Esophagus squamous epithelium (tissue), 4 donors: ENCODE measurements around the gene DYNC1LI1.

Source experiments
- POLR2A ChIP-seq, 4 donors: fragments of 450-650 bp; IDR thresholded peaks; one replicate each; pipeline ENCODE4 v1.6.1; 2017; ENCODE audit warnings: antibody characterized with exemption in 4 of 4, mild to moderate bottlenecking in 4 of 4, moderate library complexity in 3 of 4
- TF ChIP-seq, protein P1 (sequence below), 6 experiments: fragments of 450-650 bp in 4 of 6; fragments of 200-600 bp in 2 of 6; sonication (generic) in 2 of 6; IDR thresholded peaks; one replicate each; pipeline ENCODE4 v1.5.1; 2016 to 2019; ENCODE audit warnings: antibody characterized with exemption in 6 of 6, mild to moderate bottlenecking in 4 of 6, moderate library complexity in 4 of 6

DNA sequence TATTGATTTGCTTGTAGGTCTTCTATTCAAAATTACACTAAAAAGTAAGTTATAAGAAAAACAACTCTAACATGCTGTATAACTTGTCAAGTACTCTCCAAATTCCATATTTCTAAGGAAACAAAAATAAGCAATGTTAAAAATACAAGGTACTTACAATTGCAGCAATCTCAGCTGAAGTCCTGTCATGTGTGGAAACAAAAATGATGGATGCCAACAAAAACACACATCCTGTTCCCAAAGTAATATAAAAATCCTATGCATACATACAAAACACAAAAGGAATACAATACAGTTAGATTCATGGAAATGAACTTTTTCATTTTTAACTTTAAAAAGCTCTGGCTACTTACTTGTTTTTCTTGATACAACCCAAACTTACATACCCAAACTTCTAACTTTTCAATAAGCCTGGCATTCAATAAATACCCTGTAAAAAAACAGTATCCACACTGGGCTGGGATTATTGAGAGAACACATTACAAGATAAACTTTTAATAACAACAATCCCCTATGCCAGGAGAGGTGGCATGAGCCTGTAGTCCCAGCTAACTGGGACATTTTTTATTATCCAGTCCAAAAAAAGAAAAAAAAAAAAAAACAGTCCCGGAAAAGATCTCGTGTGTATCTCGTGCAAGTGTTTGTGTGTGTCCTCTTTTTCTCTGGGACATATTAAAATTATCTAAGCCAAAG, 82.7 kb downstream of the DYNC1LI1 start:
- TF ChIP-seq, protein P1, sequence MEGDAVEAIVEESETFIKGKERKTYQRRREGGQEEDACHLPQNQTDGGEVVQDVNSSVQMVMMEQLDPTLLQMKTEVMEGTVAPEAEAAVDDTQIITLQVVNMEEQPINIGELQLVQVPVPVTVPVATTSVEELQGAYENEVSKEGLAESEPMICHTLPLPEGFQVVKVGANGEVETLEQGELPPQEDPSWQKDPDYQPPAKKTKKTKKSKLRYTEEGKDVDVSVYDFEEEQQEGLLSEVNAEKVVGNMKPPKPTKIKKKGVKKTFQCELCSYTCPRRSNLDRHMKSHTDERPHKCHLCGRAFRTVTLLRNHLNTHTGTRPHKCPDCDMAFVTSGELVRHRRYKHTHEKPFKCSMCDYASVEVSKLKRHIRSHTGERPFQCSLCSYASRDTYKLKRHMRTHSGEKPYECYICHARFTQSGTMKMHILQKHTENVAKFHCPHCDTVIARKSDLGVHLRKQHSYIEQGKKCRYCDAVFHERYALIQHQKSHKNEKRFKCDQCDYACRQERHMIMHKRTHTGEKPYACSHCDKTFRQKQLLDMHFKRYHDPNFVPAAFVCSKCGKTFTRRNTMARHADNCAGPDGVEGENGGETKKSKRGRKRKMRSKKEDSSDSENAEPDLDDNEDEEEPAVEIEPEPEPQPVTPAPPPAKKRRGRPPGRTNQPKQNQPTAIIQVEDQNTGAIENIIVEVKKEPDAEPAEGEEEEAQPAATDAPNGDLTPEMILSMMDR (IDR thresholded peaks at IDR 0.05): no peak
- TF ChIP-seq POLR2A (IDR thresholded peaks at IDR 0.05): no peak
